Activated T-cell treated with anti-CD3 and anti-CD28 coated beads for 48 hours (primary cell): ENCODE results near the gene BTBD9.

ENCODE experiments used
- DNase-seq: peaks from one replicate; pipeline ENCODE4 v3.0.0-alpha.2; 2020; ENCODE audit warnings: low read depth

BTBD9 gene

GRCh38 chr6:38339914-38340313, 299.8 kb downstream of the BTBD9 start:
- no peak for DNase-seq

GRCh38 chr6:38337819-38338465, 301.8 kb downstream of the BTBD9 start:
- DNase-seq = no peak

GRCh38 chr6:38336922-38337321, 302.8 kb downstream of the BTBD9 start:
- DNase-seq = no peak

DNA sequence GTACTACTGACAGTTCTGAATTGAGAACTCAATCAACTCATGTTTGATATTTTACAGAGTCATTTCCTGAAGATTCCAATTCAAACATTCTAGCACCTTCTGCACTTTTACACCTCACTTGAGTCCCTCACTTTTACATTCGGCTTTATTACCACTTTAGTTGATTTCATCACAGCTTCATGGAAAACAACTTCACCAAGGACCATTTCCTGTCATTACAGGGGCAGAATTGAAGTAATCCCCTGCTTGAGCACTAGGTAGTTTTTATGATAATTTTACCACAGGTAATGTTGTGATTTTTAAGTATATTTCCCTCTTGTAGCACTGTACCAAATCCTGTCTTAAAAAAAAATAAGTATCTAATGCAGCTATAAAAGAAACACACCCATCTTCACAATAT, 312.9 kb downstream of the BTBD9 start:
- DNase-seq = no peak

DNA sequence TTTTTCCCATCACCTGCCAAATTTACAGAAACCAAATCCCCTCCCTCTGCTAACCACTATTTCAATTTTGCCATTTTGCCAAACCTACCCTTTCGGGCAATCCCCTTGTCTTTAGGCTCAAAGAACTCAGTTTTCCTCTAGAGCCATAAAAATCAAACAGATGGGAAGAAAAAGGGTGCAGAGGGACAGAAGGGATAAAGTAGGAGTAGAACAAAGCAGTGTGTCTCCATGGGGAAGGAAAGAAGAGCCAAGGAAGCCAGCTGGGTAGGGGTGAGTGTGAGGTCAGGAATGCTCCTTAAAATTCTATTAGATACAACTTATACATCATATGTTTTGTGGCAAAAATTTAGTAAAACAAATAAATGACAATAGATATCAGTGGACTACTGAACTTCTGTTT, 316.5 kb downstream of the BTBD9 start:
- no peak for DNase-seq

GRCh38 chr6:38322138-38322537, 317.6 kb downstream of the BTBD9 start:
- DNase-seq = no peak

DNA sequence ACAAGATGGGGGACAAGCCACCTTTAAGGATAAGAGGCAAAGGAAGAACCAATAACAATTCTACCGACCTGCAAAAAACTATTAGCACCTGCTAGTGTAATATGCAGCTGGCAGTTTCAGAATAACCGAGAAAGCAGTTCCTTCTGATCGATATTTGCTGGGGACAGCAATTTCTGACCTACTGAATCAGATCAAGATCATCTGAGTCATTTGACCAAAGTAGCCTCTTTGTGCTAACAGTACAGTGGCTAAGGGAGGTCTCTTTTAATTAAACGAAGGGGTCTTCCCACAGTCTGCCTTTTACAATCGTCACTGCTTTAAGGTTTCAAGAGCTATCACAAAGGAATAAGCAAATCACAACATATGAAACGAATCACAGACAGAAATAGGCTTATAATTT, 318.9 kb downstream of the BTBD9 start:
- no peak for DNase-seq

GRCh38 chr6:38320358-38320757, 319.4 kb downstream of the BTBD9 start:
- no peak for DNase-seq

DNA sequence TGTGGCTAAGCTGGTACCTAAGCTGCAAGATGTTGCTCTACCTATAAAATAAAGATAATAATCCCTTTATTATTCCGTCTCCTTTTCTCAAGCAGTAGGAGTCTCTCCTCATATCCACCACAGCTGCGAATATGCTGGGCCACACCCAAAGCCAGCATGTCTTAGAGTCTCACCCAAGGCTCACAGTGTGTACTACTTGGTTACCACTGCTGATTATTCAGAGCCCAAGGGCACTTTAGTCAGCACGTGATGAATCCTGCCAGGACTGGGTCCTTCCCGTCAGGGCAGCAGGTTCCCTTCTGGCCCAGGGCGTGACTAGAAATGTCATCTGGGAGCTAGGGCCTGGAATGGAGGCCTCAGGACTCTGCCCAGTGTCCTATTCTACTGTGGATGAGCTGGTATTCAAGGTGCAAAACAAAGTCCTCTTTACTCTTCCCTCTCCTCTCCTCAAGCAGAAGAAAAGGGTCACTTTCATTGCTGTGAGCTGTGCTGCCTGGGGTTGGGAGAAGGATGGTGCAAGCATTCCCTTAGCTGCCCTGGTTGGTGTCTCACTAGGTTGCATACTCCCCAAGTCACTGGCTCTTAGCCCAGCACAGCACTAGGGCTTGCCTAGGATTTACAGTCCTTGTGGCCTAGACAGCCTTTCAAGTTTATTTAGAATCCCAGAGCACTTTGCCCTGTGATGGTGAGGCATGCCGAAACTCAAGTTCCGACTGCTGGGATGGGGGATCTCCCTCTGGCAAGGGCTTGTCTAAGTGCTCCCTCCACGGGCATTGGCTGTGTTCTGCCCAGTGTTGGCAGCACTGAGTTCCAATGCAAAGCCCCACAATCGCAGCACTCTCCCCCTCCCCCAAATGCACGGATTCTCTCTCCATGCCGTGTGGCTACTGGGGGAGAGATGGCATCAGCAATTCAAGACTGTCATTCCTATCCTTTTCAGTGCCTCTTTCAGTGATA, 320.2 kb downstream of the BTBD9 start:
- DNase-seq = no peak

- DNase-seq = no peak
Observed at GRCh38 chr6:38316099-38316868, 323.4 kb downstream of the BTBD9 start.

DNA sequence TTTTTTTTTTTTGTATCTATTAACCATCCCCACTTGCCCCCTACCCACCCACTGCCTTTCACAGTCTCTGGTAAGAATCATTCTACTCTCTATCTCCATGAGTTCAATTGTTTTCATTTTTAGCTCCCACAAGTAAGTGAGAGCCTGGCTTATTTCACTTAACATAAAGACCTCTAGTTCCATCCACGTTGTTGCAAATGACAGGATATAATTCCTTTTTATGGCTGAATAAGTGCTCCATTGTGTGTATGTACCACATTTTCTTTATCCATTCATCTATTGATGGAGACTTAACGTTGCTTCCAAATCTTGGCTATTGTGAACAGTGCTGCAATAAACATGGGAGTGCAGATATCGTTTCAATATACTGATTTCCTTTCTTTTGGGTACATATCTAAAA, 328.5 kb downstream of the BTBD9 start:
- DNase-seq = no peak

DNA sequence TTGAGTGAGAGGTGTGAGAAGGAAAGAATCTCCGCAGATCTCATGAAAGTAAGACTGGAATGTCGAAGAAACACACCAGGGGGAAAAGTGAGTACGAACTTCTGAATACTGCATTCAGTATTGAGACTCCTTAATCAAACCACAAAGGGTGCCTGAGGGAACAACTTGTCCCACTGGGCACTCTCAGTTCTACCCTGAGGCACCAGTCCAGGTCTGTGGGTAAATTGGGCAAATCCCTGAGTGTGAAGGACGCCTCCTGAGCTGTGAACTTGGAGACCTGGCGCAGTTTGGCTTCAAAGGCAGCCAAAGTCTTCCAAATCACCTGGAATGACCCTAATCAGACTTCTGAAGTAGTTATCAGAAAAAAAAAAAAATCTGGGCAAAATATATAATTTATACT, 329.7 kb downstream of the BTBD9 start:
- DNase-seq = no peak

GRCh38 chr6:38307740-38308139, 332.0 kb downstream of the BTBD9 start:
- DNase-seq = no peak

GRCh38 chr6:38306931-38307330, 332.8 kb downstream of the BTBD9 start:
- no peak for DNase-seq

DNA sequence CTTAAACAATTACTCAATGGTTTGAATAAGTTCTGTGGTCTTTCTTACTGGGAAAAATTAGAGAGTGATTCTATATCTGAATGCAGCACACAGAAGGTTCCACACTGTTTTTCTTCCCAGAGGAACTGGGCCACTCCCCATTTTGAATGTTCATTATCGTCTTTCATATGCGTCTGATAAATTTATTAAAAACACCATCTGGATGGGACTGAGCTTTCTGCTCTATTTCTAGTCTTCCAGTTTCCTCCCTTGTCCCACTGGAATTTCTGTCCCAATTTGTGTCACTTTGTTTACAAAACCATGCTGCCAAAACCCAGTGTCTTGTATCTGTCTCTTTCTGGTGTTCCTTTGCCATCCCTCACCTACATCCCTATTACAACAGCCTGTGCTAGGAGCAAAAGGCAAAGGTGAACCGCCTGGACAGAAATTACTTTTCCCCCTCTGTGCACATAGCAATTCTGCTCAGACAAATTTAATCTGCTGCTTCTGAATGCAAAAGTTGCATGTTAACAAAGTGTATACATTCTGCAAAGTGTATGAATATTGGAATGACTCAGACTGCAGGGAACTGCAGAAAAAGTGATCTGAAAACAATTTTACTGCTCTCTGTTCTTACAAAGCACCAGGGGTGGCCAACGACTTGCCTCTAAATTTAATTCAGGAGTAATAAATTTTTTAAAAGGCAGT, 333.6 kb downstream of the BTBD9 start:
- DNase-seq = no peak

DNA sequence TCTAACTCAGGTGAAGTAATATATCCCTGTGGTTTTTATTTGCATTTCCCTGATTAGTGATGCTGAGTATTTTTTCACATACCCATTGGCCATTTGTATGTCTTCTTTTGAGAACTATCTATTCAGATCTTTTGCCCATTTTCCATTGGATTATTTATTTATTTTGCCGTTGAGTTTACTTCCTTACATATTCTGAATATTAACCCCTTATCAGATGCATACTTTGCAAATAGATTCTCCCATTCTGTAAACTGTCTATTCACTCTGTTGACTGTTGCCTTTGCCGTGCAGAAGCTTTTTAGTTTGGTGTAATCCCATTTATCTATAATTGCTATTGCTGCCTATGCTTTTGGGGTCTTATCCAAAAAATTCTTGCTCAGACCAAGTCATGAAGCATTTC, 336.9 kb downstream of the BTBD9 start:
- no peak for DNase-seq

GRCh38 chr6:38302081-38302480, 337.6 kb downstream of the BTBD9 start:
- DNase-seq = no peak

DNA sequence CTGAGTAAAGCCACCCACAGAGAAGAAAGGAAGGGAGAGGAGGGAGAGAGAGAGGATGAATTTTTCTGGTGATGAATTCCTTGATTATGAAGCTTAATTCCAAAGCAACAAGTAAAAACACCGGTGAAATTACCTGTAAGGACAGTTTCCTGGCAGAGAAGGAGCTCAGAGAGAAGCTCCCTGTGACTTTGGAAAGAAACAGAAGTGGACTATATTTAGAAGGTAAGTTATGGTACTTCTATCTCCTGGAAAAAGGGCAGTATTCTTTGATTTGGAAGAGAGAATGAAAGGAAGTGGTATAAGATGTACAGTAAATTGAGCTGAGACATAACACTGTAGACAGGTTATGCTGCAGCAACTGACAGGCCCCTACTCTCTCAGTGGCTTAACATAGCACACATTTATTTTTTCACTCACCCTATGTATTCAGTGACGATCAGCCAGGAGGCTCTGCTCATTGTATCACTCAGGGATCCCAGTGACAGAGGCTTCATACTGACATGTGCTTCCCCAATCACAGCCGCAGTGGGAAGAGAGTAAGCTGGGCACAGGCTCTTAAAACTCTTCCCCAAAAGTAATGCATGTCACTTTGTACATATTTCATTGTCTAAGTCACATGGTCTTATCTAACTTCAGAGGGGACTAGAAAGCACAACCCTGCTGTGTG, 349.5 kb downstream of the BTBD9 start:
- DNase-seq = no peak

DNA sequence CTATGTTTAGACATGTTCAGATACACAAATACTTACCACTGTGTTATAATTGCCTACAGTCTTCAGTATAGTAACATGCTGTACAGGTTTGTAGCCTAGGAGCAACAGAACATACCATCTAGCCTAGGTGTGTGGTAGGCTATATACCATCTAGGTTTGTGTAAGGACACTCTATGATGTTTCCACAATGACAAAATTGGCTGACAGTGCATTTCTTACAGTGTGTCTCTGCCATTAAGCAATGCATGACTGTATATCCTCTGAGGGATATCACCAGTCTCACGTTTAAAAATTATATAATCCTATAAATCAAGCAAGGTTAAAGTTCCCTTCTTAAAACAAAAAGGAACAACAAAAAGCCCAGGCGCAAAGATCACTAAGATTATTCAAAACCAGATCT, 352.2 kb downstream of the BTBD9 start:
- DNase-seq = no peak

GRCh38 chr6:38284802-38285394, 354.8 kb downstream of the BTBD9 start:
- DNase-seq = no peak

GRCh38 chr6:38283734-38284362, 355.9 kb downstream of the BTBD9 start:
- no peak for DNase-seq
